ENCODE results near the gene CMSS1.

The CMSS1 gene

GRCh38 chr3:99920481-99921376, 103.1 kb downstream of the CMSS1 start:
- DNase-seq (ENCODE audit: low read depth, low spot score) = no peak
- no peak overlapping the region for H3K4me3 ChIP-seq (ENCODE audit: low read length)

- no peak for DNase-seq (ENCODE audit: low read depth, low spot score)
- no peak overlapping the region for H3K4me3 ChIP-seq (ENCODE audit: low read length)
Measured at GRCh38 chr3:99921377-99921695, 103.7 kb downstream of the CMSS1 start.

GRCh38 chr3:99921986-99922385, 104.3 kb downstream of the CMSS1 start:
- no peak overlapping the region for H3K4me3 ChIP-seq (ENCODE audit: low read length)
- DNase-seq (ENCODE audit: low read depth, low spot score) = no peak

- no peak for DNase-seq (ENCODE audit: low read depth, low spot score)
- H3K4me3 ChIP-seq (ENCODE audit: low read length) = no peak overlapping the region
Measured at GRCh38 chr3:99923873-99924272, 106.2 kb downstream of the CMSS1 start.

- no peak for DNase-seq (ENCODE audit: low read depth, low spot score)
- H3K4me3 ChIP-seq (ENCODE audit: low read length) = no peak overlapping the region
Measured at GRCh38 chr3:99925584-99926230, 108.0 kb downstream of the CMSS1 start.

- DNase-seq (ENCODE audit: low read depth, low spot score) = no peak
- no peak overlapping the region for H3K4me3 ChIP-seq (ENCODE audit: low read length)
Measured at GRCh38 chr3:99927671-99928457, 110.2 kb downstream of the CMSS1 start.

- no peak for DNase-seq (ENCODE audit: low read depth, low spot score)
Measured at GRCh38 chr3:99928771-99929744, 111.4 kb downstream of the CMSS1 start.

GRCh38 chr3:99929745-99930139, 112.1 kb downstream of the CMSS1 start:
- DNase-seq (ENCODE audit: low read depth, low spot score) = no peak
- H3K4me3 ChIP-seq (ENCODE audit: low read length) = no peak overlapping the region

More at GRCh38 chr3:99928771-99929744, 111.4 kb downstream of the CMSS1 start:
- no peak overlapping the region for H3K4me3 ChIP-seq (ENCODE audit: low read length)

GRCh38 chr3:99931059-99931458, 113.4 kb downstream of the CMSS1 start:
- no peak for DNase-seq (ENCODE audit: low read depth, low spot score)
- no peak overlapping the region for H3K4me3 ChIP-seq (ENCODE audit: low read length)

- no peak for DNase-seq (ENCODE audit: low read depth, low spot score)
- no peak overlapping the region for H3K4me3 ChIP-seq (ENCODE audit: low read length)
Measured at GRCh38 chr3:99933971-99934750, 116.5 kb downstream of the CMSS1 start.

GRCh38 chr3:99934975-99935797, 117.5 kb downstream of the CMSS1 start:
- H3K4me3 ChIP-seq (ENCODE audit: low read length) = no peak overlapping the region
- DNase-seq (ENCODE audit: low read depth, low spot score) = no peak

GRCh38 chr3:99938270-99938911, 120.7 kb downstream of the CMSS1 start:
- H3K4me3 ChIP-seq (ENCODE audit: low read length) = no peak overlapping the region

GRCh38 chr3:99939876-99940275, 122.2 kb downstream of the CMSS1 start:
- DNase-seq (ENCODE audit: low read depth, low spot score) = no peak
- H3K4me3 ChIP-seq (ENCODE audit: low read length) = no peak overlapping the region

More at GRCh38 chr3:99938270-99938911, 120.7 kb downstream of the CMSS1 start:
- DNase-seq (ENCODE audit: low read depth, low spot score) = no peak

GRCh38 chr3:99940350-99940749, 122.7 kb downstream of the CMSS1 start:
- no peak overlapping the region for H3K4me3 ChIP-seq (ENCODE audit: low read length)
- DNase-seq (ENCODE audit: low read depth, low spot score) = no peak

GRCh38 chr3:99941211-99941610, 123.5 kb downstream of the CMSS1 start:
- DNase-seq (ENCODE audit: low read depth, low spot score) = no peak
- no peak overlapping the region for H3K4me3 ChIP-seq (ENCODE audit: low read length)

- no peak overlapping the region for H3K4me3 ChIP-seq (ENCODE audit: low read length)
- no peak for DNase-seq (ENCODE audit: low read depth, low spot score)
Measured at GRCh38 chr3:99943931-99944761, 126.5 kb downstream of the CMSS1 start.

All from Jurkat, Clone E6-1 (cell line).